SIG-M5 treated with dmso at 0.1 percent for 504 hours (cell line): ENCODE measurements around the gene CDHR1.

ENCODE experiments used
- DNase-seq: peaks from one replicate; lab custom pipeline; 2025; ENCODE audit not compliant: unreplicated experiment; lab: John Stamatoyannopoulos, UW

Gene CDHR1

GRCh38 chr10:84198206-84198915, 4.0 kb downstream of the CDHR1 start:
- no peak for DNase-seq

DNA sequence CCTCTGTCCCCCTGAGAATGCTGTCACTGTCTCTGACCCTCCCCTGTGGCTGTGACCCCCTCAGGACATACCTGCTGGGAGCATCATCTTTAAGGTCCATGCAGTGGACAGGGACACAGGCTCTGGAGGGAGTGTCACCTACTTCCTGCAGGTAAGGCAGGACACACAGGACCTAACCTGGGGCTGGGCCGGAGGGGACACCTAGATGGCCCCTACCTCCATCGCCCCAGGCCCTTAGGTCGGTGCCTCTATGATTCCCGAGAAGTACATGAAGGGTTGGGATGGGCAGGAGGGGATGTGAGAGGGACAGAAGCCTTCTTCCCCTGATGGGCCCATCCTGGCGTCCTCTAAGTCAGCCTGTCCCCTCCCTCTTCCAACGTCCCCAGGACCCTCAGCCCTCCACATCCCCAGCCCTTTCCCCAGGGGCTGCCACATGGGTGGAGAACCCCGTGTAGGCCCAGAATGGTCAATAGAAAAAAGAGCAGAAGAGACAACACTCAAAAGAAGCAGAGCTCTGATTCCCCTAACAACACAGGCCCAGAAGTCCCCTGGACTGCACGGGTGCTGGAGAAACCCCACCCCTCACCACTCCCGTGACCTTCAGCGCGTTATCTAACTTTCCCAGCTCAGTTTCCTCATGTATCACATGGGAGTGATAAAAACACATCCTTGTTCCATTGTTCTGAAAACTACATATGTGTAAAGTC, 6.4 kb downstream of the CDHR1 start:
- no peak for DNase-seq

GRCh38 chr10:84201244-84201606, 6.9 kb downstream of the CDHR1 start:
- DNase-seq, result no peak

- no peak for DNase-seq
These were observed 7.3 kb downstream of the CDHR1 start for GRCh38 chr10:84201682-84202081.

DNA sequence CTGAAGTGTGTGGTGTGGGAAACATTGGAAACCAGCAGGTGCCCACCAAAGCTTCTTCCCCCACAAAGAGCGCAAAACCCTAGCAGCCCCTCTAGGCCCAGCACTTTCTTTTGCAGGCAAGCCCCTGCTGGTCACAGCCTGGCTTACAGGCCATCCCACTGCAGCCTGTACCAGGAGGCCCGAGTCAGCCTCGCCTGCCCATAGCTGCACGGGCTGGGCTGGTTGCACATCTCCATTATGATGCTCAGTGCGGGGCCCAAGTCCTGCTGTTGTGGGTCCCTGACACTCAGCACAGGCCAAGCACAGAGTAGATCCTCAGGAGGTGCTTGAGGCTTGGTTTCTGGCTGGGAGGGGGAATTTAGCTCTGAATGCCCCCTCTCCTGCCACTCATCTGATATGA, 8.0 kb downstream of the CDHR1 start:
- no peak for DNase-seq

DNA sequence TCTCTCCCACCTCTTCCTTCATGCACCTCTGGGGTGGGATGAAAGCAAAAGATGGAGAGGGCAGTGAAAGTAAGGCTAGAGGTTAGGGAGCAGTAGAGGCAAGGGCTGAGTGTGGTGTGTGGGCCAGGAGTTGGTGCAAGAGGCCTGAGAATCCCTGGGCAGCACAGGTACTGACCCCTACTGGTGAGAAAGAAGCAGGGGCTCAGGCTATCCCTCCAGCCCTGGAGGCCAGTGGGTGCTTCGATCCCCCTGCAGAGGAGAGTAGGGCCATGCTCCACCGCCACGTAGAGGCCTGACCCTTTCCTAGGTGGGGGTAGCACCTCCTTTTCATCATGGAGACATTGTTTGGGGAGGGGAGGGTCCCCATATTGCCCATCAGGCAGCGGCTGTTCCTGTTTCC, 9.8 kb downstream of the CDHR1 start:
- DNase-seq, result no peak

- no peak for DNase-seq
These were observed 10.3 kb downstream of the CDHR1 start for GRCh38 chr10:84204610-84205009.

DNA sequence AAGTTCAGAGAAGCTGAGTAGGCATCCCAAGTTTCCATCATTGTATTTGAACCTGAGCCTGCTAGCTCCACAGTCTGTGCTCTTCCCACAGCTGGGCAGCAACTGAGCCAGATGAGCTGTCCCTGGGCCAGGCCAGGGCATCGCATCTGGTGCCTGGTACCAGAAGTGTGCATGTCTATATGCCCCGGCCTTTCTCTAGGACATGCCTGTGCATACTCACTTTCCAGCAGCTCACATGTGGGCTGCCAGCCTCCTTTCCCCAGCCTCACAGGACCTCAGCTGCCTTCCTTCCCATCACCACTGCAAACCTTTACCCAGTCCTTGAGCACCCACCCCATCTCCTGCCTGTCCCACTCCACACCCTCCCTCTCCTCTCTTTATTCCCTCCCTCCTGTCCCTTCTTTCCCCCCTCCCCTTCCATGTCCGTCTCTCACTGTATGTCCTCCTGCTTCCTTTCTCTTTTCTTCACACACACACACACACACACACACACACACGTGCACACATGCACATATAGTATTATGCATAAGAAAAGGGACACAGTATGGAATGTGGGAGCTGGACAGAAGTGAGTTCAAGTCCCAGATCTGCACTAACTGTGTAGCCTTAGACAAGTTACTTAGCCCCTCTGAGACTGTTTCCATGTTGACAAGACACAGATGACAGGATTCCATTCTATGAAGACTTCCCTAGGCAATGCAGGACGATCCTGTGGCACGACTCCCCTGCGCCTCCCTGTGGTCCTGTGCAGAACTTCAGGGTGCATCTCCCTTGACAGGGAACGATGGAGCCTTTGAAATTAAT, 10.9 kb downstream of the CDHR1 start:
- DNase-seq, result peak; percentile 51

- no peak for DNase-seq
These were observed 11.7 kb downstream of the CDHR1 start for GRCh38 chr10:84205853-84206525.

DNA sequence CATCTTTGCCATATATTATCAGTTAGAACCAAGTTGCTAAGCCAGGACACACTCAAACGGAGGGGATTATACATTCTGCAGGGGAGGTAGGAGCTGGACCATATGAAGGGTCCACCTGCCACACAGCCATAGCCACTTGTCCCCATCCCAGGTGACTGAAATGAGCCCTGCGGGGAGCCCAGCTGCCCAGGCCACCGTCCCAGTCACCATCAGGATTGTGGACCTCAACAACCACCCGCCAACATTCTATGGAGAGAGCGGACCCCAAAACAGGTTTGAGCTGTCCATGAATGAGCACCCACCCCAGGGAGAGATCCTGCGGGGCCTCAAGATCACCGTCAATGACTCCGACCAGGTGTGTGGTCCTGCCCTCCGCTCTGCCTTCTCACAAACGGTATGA, 13.7 kb downstream of the CDHR1 start:
- DNase-seq, result no peak

GRCh38 chr10:84211566-84211965, 17.2 kb downstream of the CDHR1 start:
- DNase-seq, result no peak

- DNase-seq, result no peak
These were observed 17.7 kb downstream of the CDHR1 start for GRCh38 chr10:84212014-84212413.

- DNase-seq, result no peak
These were observed 18.7 kb downstream of the CDHR1 start for GRCh38 chr10:84213076-84213475.

DNA sequence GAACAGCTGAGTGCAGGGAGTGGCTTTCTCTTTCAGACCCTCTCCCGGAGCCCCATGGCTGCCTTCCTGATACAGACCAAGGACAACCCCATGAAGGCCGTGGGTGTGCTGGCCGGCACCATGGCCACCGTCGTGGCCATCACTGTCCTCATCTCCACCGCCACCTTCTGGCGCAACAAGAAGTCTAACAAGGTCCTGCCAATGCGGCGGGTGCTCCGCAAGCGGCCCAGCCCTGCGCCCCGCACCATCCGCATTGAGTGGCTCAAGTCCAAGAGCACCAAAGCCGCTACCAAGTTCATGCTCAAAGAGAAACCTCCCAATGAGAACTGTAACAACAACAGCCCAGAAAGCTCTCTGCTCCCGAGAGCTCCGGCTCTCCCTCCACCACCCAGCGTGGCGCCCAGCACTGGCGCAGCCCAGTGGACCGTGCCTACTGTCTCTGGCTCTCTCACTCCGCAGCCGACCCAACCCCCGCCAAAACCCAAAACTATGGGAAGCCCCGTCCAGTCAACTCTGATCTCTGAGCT, 19.8 kb downstream of the CDHR1 start:
- DNase-seq, result no peak

GRCh38 chr10:84214612-84215235, 20.4 kb downstream of the CDHR1 start:
- peak; percentile 11 for DNase-seq

GRCh38 chr10:84216834-84217233, 22.5 kb downstream of the CDHR1 start:
- DNase-seq, result no peak

DNA sequence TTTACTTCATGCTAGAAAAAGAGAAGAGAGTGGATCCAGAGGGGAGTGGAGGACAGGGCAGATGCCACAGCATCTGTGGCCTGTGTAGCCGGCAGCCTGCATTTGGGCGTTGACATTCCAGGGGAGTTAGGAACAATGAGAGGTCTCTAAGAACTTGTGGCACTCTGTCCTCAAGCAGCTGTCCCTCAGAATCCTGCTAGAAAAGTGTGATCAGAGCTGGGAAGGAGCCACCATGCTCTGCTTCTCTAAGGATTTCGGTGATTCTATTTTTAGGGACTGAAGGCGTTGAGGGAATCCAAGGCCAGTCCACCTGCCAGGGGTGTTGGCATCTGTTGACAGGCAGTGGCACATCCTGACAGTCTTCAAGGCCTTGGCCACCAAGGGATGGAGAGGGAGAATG, 23.4 kb downstream of the CDHR1 start:
- no peak for DNase-seq

DNA sequence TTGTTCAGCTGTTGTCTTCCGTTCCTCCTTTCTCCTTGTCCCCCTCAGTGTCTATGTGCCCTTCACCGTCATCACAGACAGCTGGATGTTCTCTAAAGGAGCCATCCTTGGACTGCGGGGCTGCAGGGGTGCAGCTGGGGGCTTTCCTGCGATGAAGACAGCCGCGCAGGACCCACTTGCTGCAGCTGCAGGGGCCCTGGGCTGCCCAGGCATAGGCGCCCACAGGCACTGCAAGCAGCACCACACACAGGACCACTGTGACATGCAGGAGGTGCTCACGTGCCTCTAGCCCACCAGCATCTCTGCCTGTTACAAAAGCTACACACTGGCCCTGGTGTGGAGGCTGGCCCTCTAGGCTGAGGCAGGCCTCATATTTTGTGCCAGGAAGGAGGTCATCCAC, 27.6 kb downstream of the CDHR1 start:
- DNase-seq, result no peak

GRCh38 chr10:84224411-84225028, 30.2 kb downstream of the CDHR1 start:
- DNase-seq, result no peak

GRCh38 chr10:84225427-84226173, 31.3 kb downstream of the CDHR1 start, which contains the start of gene LRIT2:
Gene LRIT2 (minus strand): TSS chr10:84225544. CDS start chr10:84225520, 24 bp downstream.
- DNase-seq, result no peak
